Breast epithelium (tissue), 4 donors: ENCODE results near the gene FOXL2. TPM values are rescaled to one million over a fixed set of nuclear protein-coding genes. Genes with fewer than 3 reads are reported as not detected.

Experiments
- DNase-seq, 2 donors: peaks; one replicate each; pipeline ENCODE4 v3.0.0-alpha.2; 2019; ENCODE audit warnings: low spot score in 2 of 2
- H3K27ac ChIP-seq, 2 donors: fragments of 200-600 bp; sonication (generic) in 1 of 2; one replicate each; pipeline ENCODE4 v1.5.1; 2016 to 2019; ENCODE audit warnings: mild to moderate bottlenecking in 1 of 2
- H3K27me3 ChIP-seq, 2 donors: fragments of 200-600 bp; sonication (generic) in 1 of 2; one replicate each; pipeline versions ENCODE4 v1.5.1 to v1.6.0; 2017 to 2019; ENCODE audit warnings: control low read depth in 1 of 2, mild to moderate bottlenecking in 1 of 2
- H3K36me3 ChIP-seq: fragments of 200-600 bp; one replicate; pipeline ENCODE4 v1.5.1; 2019
- H3K4me1 ChIP-seq, 2 donors: fragments of 200-600 bp; sonication (generic); one replicate each; pipeline ENCODE4 v1.5.1; 2016 to 2019; ENCODE audit warnings: control low read depth in 1 of 2
- H3K4me3 ChIP-seq, 3 donors: fragments of 200-600 bp; sonication (generic); 1 replicate in 2 of 3; 2 replicates in 1 of 3; pipeline ENCODE4 v1.5.1; 2016 to 2019; ENCODE audit warnings: mild to moderate bottlenecking in 3 of 3, moderate library complexity in 2 of 3
- H3K9me3 ChIP-seq, 2 donors: fragments of 200-600 bp; sonication (generic) in 1 of 2; one replicate each; pipeline ENCODE4 v1.5.1; 2016 to 2019; ENCODE audit warnings: control low read depth in 1 of 2
- CTCF ChIP-seq, 3 donors: fragments of 450-650 bp; IDR thresholded peaks; one replicate each; pipeline ENCODE4 v1.5.1; 2016 to 2017; ENCODE audit warnings: antibody characterized with exemption in 3 of 3, mild to moderate bottlenecking in 3 of 3, moderate library complexity in 3 of 3
- POLR2A ChIP-seq: fragments of 450-650 bp; IDR thresholded peaks from one replicate; pipeline ENCODE4 v1.6.1; 2016; ENCODE audit warnings: antibody characterized with exemption, mild to moderate bottlenecking, moderate library complexity
- POLR2AphosphoS5 ChIP-seq, 3 donors: sonication (generic); formaldehyde crosslinking; IDR thresholded peaks; one replicate each; pipeline ENCODE4 v1.6.1; 2017; ENCODE audit warnings: antibody characterized with exemption in 3 of 3
- intact Hi-C: fragments of 100-400 bp; cut with DNase I; formaldehyde crosslinking; loops from one replicate; pipeline ENCODE4 v1.15.1; 2023; ENCODE audit warnings: low total_unique reads
- total RNA-seq, 3 donors: library from RNA; depleted of rRNA; stranded (reverse); fragments of >200 nt; gene quantifications; one replicate each; pipeline ENCODE4 v1.1.0, GENCODE V29; 2016

The FOXL2 gene
- total RNA-seq, 3 donors from 2014 or later: 0.33 TPM; not detected in 2

- DNase-seq: no peak
- peak overlapping the region; percentile 56 to 71 (median 68) for H3K4me3 ChIP-seq
- TF ChIP-seq POLR2A (no peak), CTCF (IDR thresholded peaks at IDR 0.05) (no peak), POLR2AphosphoS5 (IDR thresholded peaks at IDR 0.05) (no peak)
- no peaks in the 10 kb centered on the region for H3K27me3 ChIP-seq
- intact Hi-C loops: loop anchor here (5.0 to 10.0 kb wide), 2 partner anchors 220 to 318 kb away; no protein-coding TSS in a partner anchor
- no peaks in the 10 kb centered on the region for H3K36me3 ChIP-seq
- no peaks in the 10 kb centered on the region for H3K4me1 ChIP-seq
- H3K27ac ChIP-seq: peak overlapping the region; percentile 89 to 96
- no peaks in the 10 kb centered on the region for H3K9me3 ChIP-seq
Observed at GRCh38 chr3:138914870-138915502, 32.0 kb downstream of the FOXL2 start.

GRCh38 chr3:138913766-138914165, 33.2 kb downstream of the FOXL2 start:
- intact Hi-C loops: loop anchor here (10.0 kb wide), 1 partner anchor 219 kb away; no protein-coding TSS in a partner anchor
- no peaks in the 10 kb centered on the region for H3K9me3 ChIP-seq
- no peaks in the 10 kb centered on the region for H3K27me3 ChIP-seq
- no peaks in the 10 kb centered on the region for H3K36me3 ChIP-seq
- H3K4me1 ChIP-seq: no peaks in the 10 kb centered on the region
- no peak overlapping the region for H3K27ac ChIP-seq
- no peak overlapping the region for H3K4me3 ChIP-seq
- TF ChIP-seq POLR2AphosphoS5 (IDR thresholded peaks at IDR 0.05) (no peak), POLR2A (no peak), CTCF (IDR thresholded peaks at IDR 0.05) (no peak)
- no peak for DNase-seq

- intact Hi-C loops: loop anchor here (10.0 kb wide), 1 partner anchor 217 kb away; no protein-coding TSS in a partner anchor
- Histone ChIP-seq H3K4me1 (no peaks in the 10 kb centered on the region), H3K9me3 (no peaks in the 10 kb centered on the region), H3K27me3 (no peaks in the 10 kb centered on the region), H3K4me3 (no peak overlapping the region), H3K36me3 (no peaks in the 10 kb centered on the region), H3K27ac (peak overlapping the region; percentile 7 to 16)
- TF ChIP-seq POLR2AphosphoS5 (IDR thresholded peaks at IDR 0.05) (no peak), CTCF (IDR thresholded peaks at IDR 0.05) (no peak), POLR2A (no peak)
- DNase-seq: no peak
Observed at GRCh38 chr3:138912237-138912636, 34.7 kb downstream of the FOXL2 start.

GRCh38 chr3:138911621-138912020, 35.3 kb downstream of the FOXL2 start:
- no peaks in the 10 kb centered on the region for H3K27me3 ChIP-seq
- H3K4me3 ChIP-seq: no peak overlapping the region
- no peak overlapping the region for H3K27ac ChIP-seq
- no peak for DNase-seq
- intact Hi-C loops: loop anchor here (10.0 kb wide), 1 partner anchor 217 kb away; no protein-coding TSS in a partner anchor
- H3K36me3 ChIP-seq: no peaks in the 10 kb centered on the region
- H3K9me3 ChIP-seq: no peaks in the 10 kb centered on the region
- H3K4me1 ChIP-seq: no peaks in the 10 kb centered on the region
- no peak for TF ChIP-seq POLR2AphosphoS5 (IDR thresholded peaks at IDR 0.05)

GRCh38 chr3:138909904-138910303, 37.0 kb downstream of the FOXL2 start:
- intact Hi-C loops: loop anchor here (10.0 kb wide), 1 partner anchor 215 kb away; no protein-coding TSS in a partner anchor
- no peak overlapping the region for H3K4me3 ChIP-seq
- no peaks in the 10 kb centered on the region for H3K4me1 ChIP-seq
- no peak for DNase-seq
- H3K36me3 ChIP-seq: no peaks in the 10 kb centered on the region
- no peak overlapping the region for H3K27ac ChIP-seq
- no peak for TF ChIP-seq CTCF (IDR thresholded peaks at IDR 0.05)
- TF ChIP-seq POLR2A: no peak
- TF ChIP-seq POLR2AphosphoS5 (IDR thresholded peaks at IDR 0.05): no peak
- H3K9me3 ChIP-seq: no peaks in the 10 kb centered on the region
- no peaks in the 10 kb centered on the region for H3K27me3 ChIP-seq
